ENCODE data around the gene RUNX1.

RUNX1 gene

GRCh38 chr21:34825948-34826548 lies 223.1 kb downstream of the RUNX1 start:
- Mint-ChIP-seq H3K9me3 (no peaks in the 10 kb centered on the region), H3K27ac (no peak overlapping the region), H3K27me3 (no peaks in the 10 kb centered on the region), H3K4me1 (ENCODE audit: low read depth) (peaks cover 58% of the 10 kb centered on the region), H3K36me3 (ENCODE audit: low read depth) (peaks cover 98% of the 10 kb centered on the region), H3K4me3 (no peak overlapping the region)
- intact Hi-C loops (cut with micrococcal nuclease) = no loop called here

- Mint-ChIP-seq H3K36me3 (ENCODE audit: low read depth) (peaks cover 98% of the 10 kb centered on the region), H3K27ac (no peak overlapping the region), H3K9me3 (no peaks in the 10 kb centered on the region)
Measured at GRCh38 chr21:34825101-34825500, 224.0 kb downstream of the RUNX1 start.

GRCh38 chr21:34824314-34824713 lies 224.8 kb downstream of the RUNX1 start:
- intact Hi-C loops (cut with micrococcal nuclease) = no loop called here
- no peak overlapping the region for H3K4me3 Mint-ChIP-seq
- peaks cover 98% of the 10 kb centered on the region for H3K36me3 Mint-ChIP-seq (ENCODE audit: low read depth)
- H3K9me3 Mint-ChIP-seq = no peaks in the 10 kb centered on the region
- H3K4me1 Mint-ChIP-seq (ENCODE audit: low read depth) = peaks cover 58% of the 10 kb centered on the region
- no peaks in the 10 kb centered on the region for H3K27me3 Mint-ChIP-seq
- H3K27ac Mint-ChIP-seq = no peak overlapping the region

More at GRCh38 chr21:34825101-34825500, 224.0 kb downstream of the RUNX1 start:
- Mint-ChIP-seq H3K4me1 (ENCODE audit: low read depth) (peaks cover 65% of the 10 kb centered on the region), H3K4me3 (no peak overlapping the region), H3K27me3 (no peaks in the 10 kb centered on the region)
- intact Hi-C loops (cut with micrococcal nuclease) = no loop called here

- Mint-ChIP-seq H3K27ac (no peak overlapping the region), H3K4me3 (no peak overlapping the region), H3K27me3 (no peaks in the 10 kb centered on the region), H3K36me3 (ENCODE audit: low read depth) (peaks cover 98% of the 10 kb centered on the region), H3K9me3 (no peaks in the 10 kb centered on the region), H3K4me1 (ENCODE audit: low read depth) (peaks cover 58% of the 10 kb centered on the region)
- intact Hi-C loops (cut with micrococcal nuclease) = no loop called here
Measured at GRCh38 chr21:34822942-34823341, 226.2 kb downstream of the RUNX1 start.

GRCh38 chr21:34822168-34822567 lies 226.9 kb downstream of the RUNX1 start:
- no peaks in the 10 kb centered on the region for H3K27me3 Mint-ChIP-seq
- H3K4me3 Mint-ChIP-seq = no peak overlapping the region
- H3K36me3 Mint-ChIP-seq (ENCODE audit: low read depth) = peaks cover 98% of the 10 kb centered on the region
- peaks cover 58% of the 10 kb centered on the region for H3K4me1 Mint-ChIP-seq (ENCODE audit: low read depth)
- H3K9me3 Mint-ChIP-seq = no peaks in the 10 kb centered on the region
- intact Hi-C loops (cut with micrococcal nuclease) = no loop called here
- H3K27ac Mint-ChIP-seq = no peak overlapping the region

GRCh38 chr21:34821717-34822116 lies 227.4 kb downstream of the RUNX1 start:
- no peak overlapping the region for H3K4me3 Mint-ChIP-seq
- peaks cover 58% of the 10 kb centered on the region for H3K4me1 Mint-ChIP-seq (ENCODE audit: low read depth)
- H3K27me3 Mint-ChIP-seq = no peaks in the 10 kb centered on the region
- peaks cover 98% of the 10 kb centered on the region for H3K36me3 Mint-ChIP-seq (ENCODE audit: low read depth)
- no peaks in the 10 kb centered on the region for H3K9me3 Mint-ChIP-seq
- intact Hi-C loops (cut with micrococcal nuclease) = no loop called here
- no peak overlapping the region for H3K27ac Mint-ChIP-seq

- Mint-ChIP-seq H3K9me3 (no peaks in the 10 kb centered on the region), H3K4me3 (no peak overlapping the region), H3K36me3 (ENCODE audit: low read depth) (peaks cover 100% of the 10 kb centered on the region), H3K27me3 (no peaks in the 10 kb centered on the region), H3K4me1 (ENCODE audit: low read depth) (peaks cover 64% of the 10 kb centered on the region), H3K27ac (no peak overlapping the region)
- intact Hi-C loops (cut with micrococcal nuclease) = no loop called here
Measured at GRCh38 chr21:34820051-34820450, 229.1 kb downstream of the RUNX1 start.

GRCh38 chr21:34819357-34819999 lies 229.6 kb downstream of the RUNX1 start:
- Mint-ChIP-seq H3K36me3 (ENCODE audit: low read depth) (peaks cover 100% of the 10 kb centered on the region), H3K27me3 (no peaks in the 10 kb centered on the region), H3K4me3 (no peak overlapping the region), H3K27ac (no peak overlapping the region), H3K4me1 (ENCODE audit: low read depth) (peaks cover 68% of the 10 kb centered on the region), H3K9me3 (no peaks in the 10 kb centered on the region)
- intact Hi-C loops (cut with micrococcal nuclease) = no loop called here

GRCh38 chr21:34818662-34819158 lies 230.4 kb downstream of the RUNX1 start:
- intact Hi-C loops (cut with micrococcal nuclease) = no loop called here
- Mint-ChIP-seq H3K27ac (no peak overlapping the region), H3K27me3 (no peaks in the 10 kb centered on the region), H3K9me3 (no peaks in the 10 kb centered on the region), H3K4me3 (no peak overlapping the region), H3K36me3 (ENCODE audit: low read depth) (peaks cover 100% of the 10 kb centered on the region), H3K4me1 (ENCODE audit: low read depth) (peaks cover 71% of the 10 kb centered on the region)

- no peaks in the 10 kb centered on the region for H3K27me3 Mint-ChIP-seq
- intact Hi-C loops (cut with micrococcal nuclease) = no loop called here
- no peak overlapping the region for H3K4me3 Mint-ChIP-seq
- H3K27ac Mint-ChIP-seq = peak overlapping the region; percentile 19
- H3K36me3 Mint-ChIP-seq (ENCODE audit: low read depth) = peaks cover 100% of the 10 kb centered on the region
- no peaks in the 10 kb centered on the region for H3K9me3 Mint-ChIP-seq
- H3K4me1 Mint-ChIP-seq (ENCODE audit: low read depth) = peaks cover 76% of the 10 kb centered on the region
Measured at GRCh38 chr21:34817821-34818661, 231.1 kb downstream of the RUNX1 start.

GRCh38 chr21:34815831-34816705 lies 233.0 kb downstream of the RUNX1 start:
- peaks cover 85% of the 10 kb centered on the region for H3K4me1 Mint-ChIP-seq (ENCODE audit: low read depth)
- intact Hi-C loops (cut with micrococcal nuclease) = no loop called here
- peaks cover 100% of the 10 kb centered on the region for H3K36me3 Mint-ChIP-seq (ENCODE audit: low read depth)

GRCh38 chr21:34814529-34814951 lies 234.6 kb downstream of the RUNX1 start:
- peaks cover 93% of the 10 kb centered on the region for H3K4me1 Mint-ChIP-seq (ENCODE audit: low read depth)
- intact Hi-C loops (cut with micrococcal nuclease) = no loop called here
- no peak overlapping the region for H3K4me3 Mint-ChIP-seq
- no peaks in the 10 kb centered on the region for H3K27me3 Mint-ChIP-seq
- no peaks in the 10 kb centered on the region for H3K9me3 Mint-ChIP-seq
- H3K36me3 Mint-ChIP-seq (ENCODE audit: low read depth) = peaks cover 100% of the 10 kb centered on the region
- H3K27ac Mint-ChIP-seq = peak overlapping the region; percentile 73

More at GRCh38 chr21:34815831-34816705, 233.0 kb downstream of the RUNX1 start:
- Mint-ChIP-seq H3K9me3 (no peaks in the 10 kb centered on the region), H3K27ac (peak overlapping the region; percentile 73), H3K27me3 (no peaks in the 10 kb centered on the region), H3K4me3 (no peak overlapping the region)

- Mint-ChIP-seq H3K27me3 (no peaks in the 10 kb centered on the region), H3K4me1 (ENCODE audit: low read depth) (peaks cover 97% of the 10 kb centered on the region), H3K4me3 (no peak overlapping the region), H3K27ac (no peak overlapping the region), H3K36me3 (ENCODE audit: low read depth) (peaks cover 100% of the 10 kb centered on the region), H3K9me3 (no peaks in the 10 kb centered on the region)
- intact Hi-C loops (cut with micrococcal nuclease) = no loop called here
Measured at GRCh38 chr21:34813266-34813894, 235.7 kb downstream of the RUNX1 start.
